Caco-2 (cell line): ENCODE data around the gene DSTN. TPM values are rescaled to one million over a fixed set of nuclear protein-coding genes. Genes with fewer than 3 reads are reported as not detected.

ENCODE experiments used
- BruUV-seq: library from RNA; stranded (reverse); fragments of 400-500 nt; replicated peaks from 2 replicates; lab custom pipeline; 2021; lab: Mats Ljungman, UMichigan
- CTCF ChIA-PET: fragments of 300-600 bp; sonication (Branson Sonifier 250); formaldehyde crosslinking; loops from one replicate; lab custom pipeline; 2022; ENCODE audit warnings: antibody characterized with exemption; lab: Charles Lee
- POLR2A ChIA-PET: fragments of 300-600 bp; sonication (Branson Sonifier 250); formaldehyde crosslinking; loops from one replicate; lab custom pipeline; 2022; ENCODE audit warnings: antibody characterized with exemption; lab: Charles Lee
- DNase-seq, 2 experiments: peaks; one replicate each; pipeline versions ENCODE4 v3.0.0 to v3.0.0-alpha.2; 2020 to 2022
- H3K27me3 ChIP-seq: replicated peaks from 2 replicates; pipeline ENCODE4 v1.6.0; 2011; ENCODE audit warnings: low read length; ENCODE audit not compliant: control insufficient read depth, insufficient read depth
- H3K36me3 ChIP-seq: 2 replicates; pipeline ENCODE4 v1.5.1; 2011; ENCODE audit warnings: low read length; ENCODE audit not compliant: control insufficient read depth, insufficient read depth
- H3K4me1 ChIP-seq: fragments of 250-450 bp; sonication (Bioruptor Pico); 2 replicates; pipeline ENCODE4 v1.5.1; 2020; ENCODE audit warnings: mild to moderate bottlenecking
- H3K4me3 ChIP-seq: 2 replicates; pipeline ENCODE4 v1.5.1; 2011; ENCODE audit warnings: low read depth, mild to moderate bottlenecking, control low read depth, low read length
- H3K9me3 ChIP-seq: fragments of 250-450 bp; sonication (Bioruptor Pico); 2 replicates; pipeline ENCODE4 v1.5.1; 2020; ENCODE audit warnings: mild to moderate bottlenecking, moderate library complexity
- H3K27ac Mint-ChIP-seq: one replicate; pipeline ENCODE4 v1.8.0; 2022; ENCODE audit warnings: mixed read lengths; ENCODE audit not compliant: unreplicated experiment
- H3K27me3 Mint-ChIP-seq: one replicate; pipeline ENCODE4 v1.8.0; 2022; ENCODE audit warnings: mixed read lengths; ENCODE audit not compliant: insufficient read depth, unreplicated experiment
- H3K36me3 Mint-ChIP-seq: one replicate; pipeline ENCODE4 v1.8.0; 2022; ENCODE audit warnings: mild to moderate bottlenecking, mixed read lengths; ENCODE audit not compliant: insufficient read depth, unreplicated experiment
- H3K4me1 Mint-ChIP-seq: one replicate; pipeline ENCODE4 v1.8.0; 2022; ENCODE audit warnings: low read depth, mixed read lengths; ENCODE audit not compliant: unreplicated experiment
- H3K4me3 Mint-ChIP-seq: one replicate; pipeline ENCODE4 v1.8.0; 2022; ENCODE audit warnings: mild to moderate bottlenecking, moderate library complexity, mixed read lengths; ENCODE audit not compliant: unreplicated experiment
- H3K9me3 Mint-ChIP-seq: one replicate; pipeline ENCODE4 v1.8.0; 2022; ENCODE audit warnings: mixed read lengths; ENCODE audit not compliant: unreplicated experiment
- intact Hi-C: fragments of 100-400 bp; cut with micrococcal nuclease; formaldehyde crosslinking; loops from one replicate; pipeline ENCODE4 v1.10.0; 2022; ENCODE audit not compliant: unreplicated experiment
- total RNA-seq: library from RNA; stranded (reverse); gene quantifications from 2 replicates; pipeline ENCODE4 v1.2.3, GENCODE V29; 2022
- TF ChIP-seq, protein P1 (sequence below), 2 experiments: fragments of 200-600 bp in 1 of 2; IDR thresholded peaks; 1 replicate in 1 of 2; 2 replicates in 1 of 2; pipeline versions ENCODE4 v1.5.1 to v1.8.0; 2011 to 2022; ENCODE audit warnings: antibody characterized with exemption in 1 of 2, control low read depth in 1 of 2, inconsistent platforms in 1 of 2, low read depth in 1 of 2, low read length in 1 of 2, mild to moderate bottlenecking in 1 of 2, moderate library complexity in 1 of 2; ENCODE audit not compliant: insufficient read depth in 1 of 2, severe bottlenecking in 1 of 2, unreplicated experiment in 1 of 2

Gene DSTN
- total RNA-seq, 1 experiment from 2014 or later: 318 TPM

DNA sequence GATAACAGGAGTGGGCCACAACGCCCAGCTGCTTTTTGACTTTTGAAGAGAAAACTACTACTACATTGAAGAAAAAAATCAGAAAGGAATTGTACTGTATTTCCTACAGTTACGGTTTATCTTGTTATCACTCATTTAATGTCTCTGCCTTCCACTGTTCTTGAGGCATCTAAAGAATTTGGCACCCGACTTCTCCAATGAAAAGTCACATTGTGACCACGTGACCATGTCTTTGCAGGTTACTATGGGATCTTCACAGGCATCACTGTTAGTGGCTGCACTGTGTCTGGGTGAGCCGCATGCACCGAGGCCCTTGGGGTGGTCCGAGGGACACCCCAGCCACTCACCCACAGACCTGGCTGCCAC is 85.4 kb downstream of the DSTN start:
- Mint-ChIP-seq H3K36me3 (peaks cover 99% of the 10 kb centered on the region), H3K27me3 (no peaks in the 10 kb centered on the region), H3K27ac (no peak overlapping the region), H3K9me3 (peaks cover 8% of the 10 kb centered on the region), H3K4me3 (no peak overlapping the region), H3K4me1 (peaks cover 28% of the 10 kb centered on the region)
- H3K36me3 ChIP-seq: peaks cover 28% of the 10 kb centered on the region
- intact Hi-C loops: loop anchor here (1.0 kb wide), 1 partner anchor 243 kb away; no protein-coding TSS in a partner anchor
- ChIA-PET POLR2A (interaction anchor here (0.5 kb wide), 1 partner anchor 199 kb away, joined by 3 read pairs; no protein-coding TSS in a partner anchor), CTCF (interaction anchor here (0.9 to 1.2 kb wide), 4 partner anchors 9 to 284 kb away, joined by 3 read pairs; no protein-coding TSS in a partner anchor)
- H3K4me3 ChIP-seq: no peak overlapping the region
- TF ChIP-seq, protein P1, sequence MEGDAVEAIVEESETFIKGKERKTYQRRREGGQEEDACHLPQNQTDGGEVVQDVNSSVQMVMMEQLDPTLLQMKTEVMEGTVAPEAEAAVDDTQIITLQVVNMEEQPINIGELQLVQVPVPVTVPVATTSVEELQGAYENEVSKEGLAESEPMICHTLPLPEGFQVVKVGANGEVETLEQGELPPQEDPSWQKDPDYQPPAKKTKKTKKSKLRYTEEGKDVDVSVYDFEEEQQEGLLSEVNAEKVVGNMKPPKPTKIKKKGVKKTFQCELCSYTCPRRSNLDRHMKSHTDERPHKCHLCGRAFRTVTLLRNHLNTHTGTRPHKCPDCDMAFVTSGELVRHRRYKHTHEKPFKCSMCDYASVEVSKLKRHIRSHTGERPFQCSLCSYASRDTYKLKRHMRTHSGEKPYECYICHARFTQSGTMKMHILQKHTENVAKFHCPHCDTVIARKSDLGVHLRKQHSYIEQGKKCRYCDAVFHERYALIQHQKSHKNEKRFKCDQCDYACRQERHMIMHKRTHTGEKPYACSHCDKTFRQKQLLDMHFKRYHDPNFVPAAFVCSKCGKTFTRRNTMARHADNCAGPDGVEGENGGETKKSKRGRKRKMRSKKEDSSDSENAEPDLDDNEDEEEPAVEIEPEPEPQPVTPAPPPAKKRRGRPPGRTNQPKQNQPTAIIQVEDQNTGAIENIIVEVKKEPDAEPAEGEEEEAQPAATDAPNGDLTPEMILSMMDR (IDR thresholded peaks at IDR 0.05; ENCODE audit: insufficient read depth in 1 of 2, low read depth in 1 of 2, low read length in 1 of 2, severe bottlenecking in 1 of 2, unreplicated experiment in 1 of 2): no peak
- DNase-seq: no peak
- 0 out of 2 replicates have a peak, but pooled peaks cover 8% of the 10 kb centered on the region for H3K4me1 ChIP-seq
- H3K27me3 ChIP-seq: no peaks in the 10 kb centered on the region
- no TSS peak for BruUV-seq
- no peaks in the 10 kb centered on the region for H3K9me3 ChIP-seq

DNA sequence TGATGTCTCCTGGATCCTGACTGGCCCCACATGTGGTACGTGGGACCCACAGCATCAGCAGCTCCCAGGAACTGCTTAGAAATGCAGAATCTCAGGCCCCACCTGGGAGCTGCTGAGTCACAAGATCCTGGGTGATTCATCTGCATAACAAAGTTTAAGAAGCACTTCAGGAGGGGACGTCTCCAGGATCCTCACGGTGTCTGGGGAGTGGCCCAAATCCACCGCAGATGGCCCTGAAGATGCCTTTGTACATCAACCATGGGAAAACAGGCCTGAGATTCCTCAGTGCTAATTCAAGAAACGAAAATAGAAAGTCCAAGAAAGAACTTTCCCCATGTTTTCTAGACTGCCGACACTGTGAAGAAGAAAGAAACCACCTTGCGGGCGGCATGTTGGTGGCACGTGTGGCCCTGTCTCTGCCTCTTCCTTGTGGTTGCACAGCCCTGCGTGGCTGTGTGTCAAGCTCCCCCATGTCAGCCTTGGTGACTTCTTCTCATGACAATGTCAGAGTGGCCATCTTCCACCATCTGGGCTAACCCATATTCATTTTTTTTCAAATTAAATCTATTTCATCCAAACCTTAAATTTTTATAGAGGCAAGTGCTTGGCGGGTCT is 86.1 kb downstream of the DSTN start:
- TF ChIP-seq, protein P1 (IDR thresholded peaks at IDR 0.05; ENCODE audit: insufficient read depth in 1 of 2, low read depth in 1 of 2, low read length in 1 of 2, severe bottlenecking in 1 of 2, unreplicated experiment in 1 of 2): no peak
- Mint-ChIP-seq H3K4me3 (no peak overlapping the region), H3K4me1 (peaks cover 34% of the 10 kb centered on the region), H3K36me3 (peaks cover 99% of the 10 kb centered on the region), H3K27ac (no peak overlapping the region), H3K27me3 (no peaks in the 10 kb centered on the region), H3K9me3 (peaks cover 12% of the 10 kb centered on the region)
- DNase-seq: no peak
- H3K36me3 ChIP-seq: peaks cover 31% of the 10 kb centered on the region
- H3K4me1 ChIP-seq: peaks cover 9% of the 10 kb centered on the region; the same call in 1 of the 2 replicates
- H3K4me3 ChIP-seq: no peak overlapping the region
- no peaks in the 10 kb centered on the region for H3K9me3 ChIP-seq
- BruUV-seq: no TSS peak
- ChIA-PET POLR2A (no interaction called here), CTCF (interaction anchor here (1.2 kb wide), 1 partner anchor 10 kb away, joined by 3 read pairs; no protein-coding TSS in a partner anchor)
- H3K27me3 ChIP-seq: no peaks in the 10 kb centered on the region
- intact Hi-C loops: loop anchor here (1.0 kb wide), 1 partner anchor 242 kb away; no protein-coding TSS in a partner anchor

DNA sequence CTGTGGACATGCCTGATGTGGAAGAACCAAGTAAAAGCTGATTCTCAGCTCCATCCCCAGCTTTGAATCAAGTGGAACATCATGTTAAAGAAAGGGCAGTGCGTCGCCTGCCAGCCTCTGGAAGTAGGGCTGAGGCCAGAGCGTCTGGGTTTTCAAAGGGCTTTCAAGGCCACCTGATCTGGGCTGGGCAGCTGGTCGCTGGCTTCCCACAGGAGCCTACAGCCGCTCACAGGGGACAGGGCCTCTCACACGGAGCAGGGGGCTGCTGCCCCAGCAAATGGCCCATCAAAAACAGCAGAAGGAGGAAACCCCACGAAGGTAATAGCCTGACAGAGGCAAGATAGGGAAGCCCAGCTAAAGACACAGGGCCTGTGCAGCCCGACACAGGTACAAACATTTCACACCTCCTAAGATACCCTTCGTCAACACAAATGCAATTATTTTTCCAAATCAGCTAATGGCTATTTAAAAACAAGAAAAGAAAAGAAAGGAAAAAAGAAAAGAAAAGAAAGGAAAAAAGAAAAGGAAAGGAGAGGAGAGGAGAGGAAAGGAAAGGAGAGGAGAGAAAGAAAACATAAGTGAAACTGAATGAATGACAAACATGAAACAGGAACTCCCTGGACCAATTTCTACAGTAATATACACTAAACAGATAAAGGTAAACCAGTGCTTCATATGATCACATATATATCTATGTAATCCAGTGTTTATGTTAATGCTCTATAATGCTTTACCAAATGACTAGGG is 87.4 kb downstream of the DSTN start:
- BruUV-seq: no TSS peak
- no peak overlapping the region for H3K27ac Mint-ChIP-seq
- Histone ChIP-seq H3K4me3 (no peak overlapping the region), H3K27me3 (no peaks in the 10 kb centered on the region), H3K9me3 (no peaks in the 10 kb centered on the region), H3K4me1 (peaks cover 17% of the 10 kb centered on the region; the same call in 1 of the 2 replicates), H3K36me3 (peaks cover 30% of the 10 kb centered on the region)
- H3K4me1 Mint-ChIP-seq: peaks cover 43% of the 10 kb centered on the region
- DNase-seq: no peak
- intact Hi-C loops: no loop called here
- no peak overlapping the region for H3K4me3 Mint-ChIP-seq
- ChIA-PET CTCF (no interaction called here), POLR2A (no interaction called here)
- TF ChIP-seq, protein P1 (IDR thresholded peaks at IDR 0.05; ENCODE audit: insufficient read depth in 1 of 2, low read depth in 1 of 2, low read length in 1 of 2, severe bottlenecking in 1 of 2, unreplicated experiment in 1 of 2): no peak
- no peaks in the 10 kb centered on the region for H3K27me3 Mint-ChIP-seq
- peaks cover 100% of the 10 kb centered on the region for H3K36me3 Mint-ChIP-seq
- peaks cover 12% of the 10 kb centered on the region for H3K9me3 Mint-ChIP-seq
